Measurements from ENCODE around the gene BEX2. TPM values are rescaled to one million over a fixed set of nuclear protein-coding genes. Genes with fewer than 3 reads are reported as not detected.

BEX2 gene
- total RNA-seq, 1 donor from 2014 or later = 150 TPM

- H3K27ac Mint-ChIP-seq (ENCODE audit: unreplicated experiment) = no peak overlapping the region
- no peaks in the 10 kb centered on the region for H3K27me3 Mint-ChIP-seq (ENCODE audit: unreplicated experiment)
- DNase-seq = no peak
- H3K4me1 Mint-ChIP-seq (ENCODE audit: low read depth, unreplicated experiment) = no peaks in the 10 kb centered on the region
- TF ChIP-seq CTCF (IDR thresholded peaks at IDR 0.05; ENCODE audit: partially characterized antibody, unreplicated experiment) = no peak
- H3K36me3 Mint-ChIP-seq (ENCODE audit: unreplicated experiment) = no peaks in the 10 kb centered on the region
- no peak overlapping the region for H3K4me3 Mint-ChIP-seq (ENCODE audit: unreplicated experiment)
- H3K9me3 Mint-ChIP-seq (ENCODE audit: unreplicated experiment) = peaks cover 3% of the 10 kb centered on the region
Measured at GRCh38 chrX:103274284-103274683, 36.5 kb downstream of the BEX2 start.

Other genes starting within 250 kb of the BEX2 start
- 140 TPM for gene BEX1, start 246.8 kb downstream of the BEX2 start, total RNA-seq (ENCODE audit: unreplicated experiment)
- not detected for gene NXF3, start 217.8 kb downstream of the BEX2 start, total RNA-seq (ENCODE audit: unreplicated experiment)
- 82.5 TPM for gene BEX4, start 95.9 kb downstream of the BEX2 start, total RNA-seq (ENCODE audit: unreplicated experiment)
- gene TCEAL8, start 55.8 kb downstream of the BEX2 start, total RNA-seq (ENCODE audit: unreplicated experiment) = 48.6 TPM
- gene TCEAL5, start 34.2 kb downstream of the BEX2 start, total RNA-seq (ENCODE audit: unreplicated experiment) = 8.7 TPM
- 67.2 TPM for gene TCEAL7, start 19.2 kb upstream of the BEX2 start, total RNA-seq (ENCODE audit: unreplicated experiment)
- gene TCEAL9, start 45.5 kb upstream of the BEX2 start, total RNA-seq (ENCODE audit: unreplicated experiment) = 27.0 TPM
- gene BEX3, start 65.5 kb upstream of the BEX2 start, total RNA-seq (ENCODE audit: unreplicated experiment) = 242 TPM
- 0.47 TPM for gene RAB40A, start 208.5 kb upstream of the BEX2 start, total RNA-seq (ENCODE audit: unreplicated experiment)